Measurements from ENCODE around the gene S100A9. TPM values are rescaled to one million over a fixed set of nuclear protein-coding genes. Genes with fewer than 3 reads are reported as not detected.

The S100A9 gene
- total and polyA plus RNA-seq, 3 experiments from 2014 or later = 1.6 to 4.7 (median 2.3) TPM

GRCh38 chr1:153392258-153392657, 34.6 kb downstream of the S100A9 start:
- Mint-ChIP-seq H3K9me3 (no peaks in the 10 kb centered on the region), H3K4me3 (no peak overlapping the region), H3K27me3 (peaks cover 20 to 62% of the 10 kb centered on the region in 2 donors), H3K36me3 (no peaks in the 10 kb centered on the region), H3K4me1 (no peaks in the 10 kb centered on the region), H3K27ac (no peak overlapping the region)
- no peak for DNase-seq
- Histone ChIP-seq H3K4me1 (ENCODE audit: insufficient read depth, low read length) (no peaks in the 10 kb centered on the region), H3K4me3 (ENCODE audit: low read length) (no peak overlapping the region), H3K36me3 (ENCODE audit: insufficient read depth, low read length) (no peaks in the 10 kb centered on the region), H3K27me3 (ENCODE audit: insufficient read depth, low read length, poor library complexity, severe bottlenecking) (peaks cover 5% of the 10 kb centered on the region), H3K9me3 (ENCODE audit: low read length) (no peaks in the 10 kb centered on the region), H3K27ac (ENCODE audit: low read depth, low read length) (no peak overlapping the region)
- POLR2A ChIA-PET = no interaction called here
- CTCF ChIA-PET = no interaction called here

DNA sequence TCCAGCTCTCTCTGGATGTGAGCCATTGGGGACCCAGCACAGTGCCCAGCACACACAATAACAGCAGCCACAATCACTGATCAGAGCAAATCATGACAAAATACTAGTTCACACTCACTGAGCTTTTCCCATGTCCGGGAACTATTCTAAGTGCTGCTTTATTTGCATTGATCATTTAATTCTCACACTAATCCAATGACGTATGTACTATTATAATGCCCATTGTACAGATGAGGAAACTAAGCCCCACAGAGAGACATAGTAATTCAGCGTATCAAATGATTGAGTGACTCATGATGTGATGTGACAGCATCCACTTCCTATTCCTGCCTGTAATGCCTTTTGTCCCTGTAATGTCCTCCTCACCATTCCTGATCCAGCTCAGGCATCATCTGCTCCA, 35.2 kb downstream of the S100A9 start:
- no peaks in the 10 kb centered on the region for H3K4me1 ChIP-seq (ENCODE audit: insufficient read depth, low read length)
- H3K27ac ChIP-seq (ENCODE audit: low read depth, low read length) = no peak overlapping the region
- ChIA-PET POLR2A (no interaction called here), CTCF (no interaction called here)
- peaks cover 5% of the 10 kb centered on the region for H3K27me3 ChIP-seq (ENCODE audit: insufficient read depth, low read length, poor library complexity, severe bottlenecking)
- DNase-seq = no peak
- Mint-ChIP-seq H3K27me3 (peaks cover 21 to 61% of the 10 kb centered on the region in 2 donors), H3K4me3 (no peak overlapping the region), H3K36me3 (no peaks in the 10 kb centered on the region), H3K4me1 (no peaks in the 10 kb centered on the region), H3K9me3 (no peaks in the 10 kb centered on the region), H3K27ac (no peak overlapping the region)
- no peak overlapping the region for H3K4me3 ChIP-seq (ENCODE audit: low read length)
- no peaks in the 10 kb centered on the region for H3K36me3 ChIP-seq (ENCODE audit: insufficient read depth, low read length)
- no peaks in the 10 kb centered on the region for H3K9me3 ChIP-seq (ENCODE audit: low read length)

DNA sequence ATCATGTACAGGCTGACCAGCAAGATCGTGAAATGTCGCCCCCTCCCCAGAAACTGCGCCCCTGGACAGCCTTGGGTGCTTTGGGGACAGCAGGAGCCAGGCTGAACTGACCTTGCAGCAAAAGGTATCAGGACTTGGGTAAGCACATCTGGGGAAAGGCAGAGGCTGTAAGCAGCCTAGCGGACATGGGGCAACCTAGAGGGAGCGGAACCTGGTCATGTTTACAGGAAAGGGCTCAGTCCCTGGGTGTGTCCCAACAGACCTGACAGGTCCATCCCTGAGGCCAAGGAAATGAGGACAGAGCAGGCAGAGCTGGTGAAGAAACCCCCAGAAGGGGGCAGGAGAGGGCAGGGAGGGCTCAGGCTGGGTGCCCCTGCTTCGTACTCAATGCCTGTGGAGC, 36.3 kb downstream of the S100A9 start:
- no peak overlapping the region for H3K4me3 Mint-ChIP-seq

GRCh38 chr1:153394391-153394790, 36.7 kb downstream of the S100A9 start:
- H3K9me3 ChIP-seq (ENCODE audit: low read length) = no peaks in the 10 kb centered on the region
- no peak for DNase-seq
- ChIA-PET CTCF (no interaction called here), POLR2A (no interaction called here)
- H3K36me3 ChIP-seq (ENCODE audit: insufficient read depth, low read length) = no peaks in the 10 kb centered on the region
- peaks cover 24 to 65% of the 10 kb centered on the region in 2 donors for H3K27me3 Mint-ChIP-seq
- H3K27ac ChIP-seq (ENCODE audit: low read depth, low read length) = no peak overlapping the region
- H3K9me3 Mint-ChIP-seq = no peaks in the 10 kb centered on the region
- no peaks in the 10 kb centered on the region for H3K36me3 Mint-ChIP-seq
- H3K4me3 ChIP-seq (ENCODE audit: low read length) = no peak overlapping the region
- H3K4me1 Mint-ChIP-seq = no peaks in the 10 kb centered on the region
- H3K27me3 ChIP-seq (ENCODE audit: insufficient read depth, low read length, poor library complexity, severe bottlenecking) = peaks cover 5% of the 10 kb centered on the region
- no peak overlapping the region for H3K4me3 Mint-ChIP-seq
- H3K27ac Mint-ChIP-seq = no peak overlapping the region
- H3K4me1 ChIP-seq (ENCODE audit: insufficient read depth, low read length) = no peaks in the 10 kb centered on the region

More for the DNA sequence above, 36.3 kb downstream of the S100A9 start:
- Histone ChIP-seq H3K4me3 (ENCODE audit: low read length) (no peak overlapping the region), H3K27ac (ENCODE audit: low read depth, low read length) (no peak overlapping the region), H3K27me3 (ENCODE audit: insufficient read depth, low read length, poor library complexity, severe bottlenecking) (peaks cover 5% of the 10 kb centered on the region), H3K9me3 (ENCODE audit: low read length) (no peaks in the 10 kb centered on the region), H3K36me3 (ENCODE audit: insufficient read depth, low read length) (no peaks in the 10 kb centered on the region), H3K4me1 (ENCODE audit: insufficient read depth, low read length) (no peaks in the 10 kb centered on the region)
- no peaks in the 10 kb centered on the region for H3K36me3 Mint-ChIP-seq
- H3K27ac Mint-ChIP-seq = peak overlapping the region in 1 of 8 donors; percentile 74
- no peaks in the 10 kb centered on the region for H3K4me1 Mint-ChIP-seq
- peaks cover 23 to 66% of the 10 kb centered on the region in 2 donors for H3K27me3 Mint-ChIP-seq
- CTCF ChIA-PET = no interaction called here
- H3K9me3 Mint-ChIP-seq = no peaks in the 10 kb centered on the region
- DNase-seq = no peak
- POLR2A ChIA-PET = no interaction called here

- no peaks in the 10 kb centered on the region for H3K36me3 ChIP-seq (ENCODE audit: insufficient read depth, low read length)
- no peak overlapping the region for H3K27ac ChIP-seq (ENCODE audit: low read depth, low read length)
- H3K4me1 ChIP-seq (ENCODE audit: insufficient read depth, low read length) = no peaks in the 10 kb centered on the region
- no peak overlapping the region for H3K4me3 ChIP-seq (ENCODE audit: low read length)
- peaks cover 27 to 63% of the 10 kb centered on the region in 2 donors for H3K27me3 Mint-ChIP-seq
- H3K27ac Mint-ChIP-seq = peak overlapping the region in 1 of 8 donors; percentile 43
- POLR2A ChIA-PET = no interaction called here
- peaks cover 5% of the 10 kb centered on the region for H3K27me3 ChIP-seq (ENCODE audit: insufficient read depth, low read length, poor library complexity, severe bottlenecking)
- H3K9me3 ChIP-seq (ENCODE audit: low read length) = no peaks in the 10 kb centered on the region
- no peaks in the 10 kb centered on the region for H3K9me3 Mint-ChIP-seq
- no peaks in the 10 kb centered on the region for H3K4me1 Mint-ChIP-seq
- no peaks in the 10 kb centered on the region for H3K36me3 Mint-ChIP-seq
- no peak overlapping the region for H3K4me3 Mint-ChIP-seq
- CTCF ChIA-PET = no interaction called here
- DNase-seq = no peak
Measured at GRCh38 chr1:153395136-153395685, 37.6 kb downstream of the S100A9 start.

- Mint-ChIP-seq H3K4me3 (no peak overlapping the region), H3K9me3 (no peaks in the 10 kb centered on the region), H3K36me3 (no peaks in the 10 kb centered on the region), H3K4me1 (no peaks in the 10 kb centered on the region), H3K27me3 (peaks cover 26 to 63% of the 10 kb centered on the region in 2 donors), H3K27ac (no peak overlapping the region)
- Histone ChIP-seq H3K27ac (ENCODE audit: low read depth, low read length) (no peak overlapping the region), H3K9me3 (ENCODE audit: low read length) (no peaks in the 10 kb centered on the region), H3K4me3 (ENCODE audit: low read length) (no peak overlapping the region), H3K4me1 (ENCODE audit: insufficient read depth, low read length) (no peaks in the 10 kb centered on the region), H3K36me3 (ENCODE audit: insufficient read depth, low read length) (no peaks in the 10 kb centered on the region), H3K27me3 (ENCODE audit: insufficient read depth, low read length, poor library complexity, severe bottlenecking) (peaks cover 5% of the 10 kb centered on the region)
- ChIA-PET CTCF (no interaction called here), POLR2A (no interaction called here)
- no peak for DNase-seq
Measured at GRCh38 chr1:153395776-153396175, 38.1 kb downstream of the S100A9 start.

- Mint-ChIP-seq H3K4me1 (no peaks in the 10 kb centered on the region), H3K36me3 (no peaks in the 10 kb centered on the region), H3K9me3 (no peaks in the 10 kb centered on the region), H3K4me3 (no peak overlapping the region), H3K27ac (peak overlapping the region in 1 of 8 donors; percentile 52), H3K27me3 (peaks cover 23 to 60% of the 10 kb centered on the region in 2 donors)
- Histone ChIP-seq H3K36me3 (ENCODE audit: insufficient read depth, low read length) (no peaks in the 10 kb centered on the region), H3K4me1 (ENCODE audit: insufficient read depth, low read length) (no peaks in the 10 kb centered on the region), H3K9me3 (ENCODE audit: low read length) (no peaks in the 10 kb centered on the region), H3K27ac (ENCODE audit: low read depth, low read length) (no peak overlapping the region), H3K27me3 (ENCODE audit: insufficient read depth, low read length, poor library complexity, severe bottlenecking) (peaks cover 5% of the 10 kb centered on the region), H3K4me3 (ENCODE audit: low read length) (no peak overlapping the region)
- no peak for DNase-seq
- ChIA-PET CTCF (no interaction called here), POLR2A (no interaction called here)
Measured at GRCh38 chr1:153396461-153396860, 38.8 kb downstream of the S100A9 start.

DNA sequence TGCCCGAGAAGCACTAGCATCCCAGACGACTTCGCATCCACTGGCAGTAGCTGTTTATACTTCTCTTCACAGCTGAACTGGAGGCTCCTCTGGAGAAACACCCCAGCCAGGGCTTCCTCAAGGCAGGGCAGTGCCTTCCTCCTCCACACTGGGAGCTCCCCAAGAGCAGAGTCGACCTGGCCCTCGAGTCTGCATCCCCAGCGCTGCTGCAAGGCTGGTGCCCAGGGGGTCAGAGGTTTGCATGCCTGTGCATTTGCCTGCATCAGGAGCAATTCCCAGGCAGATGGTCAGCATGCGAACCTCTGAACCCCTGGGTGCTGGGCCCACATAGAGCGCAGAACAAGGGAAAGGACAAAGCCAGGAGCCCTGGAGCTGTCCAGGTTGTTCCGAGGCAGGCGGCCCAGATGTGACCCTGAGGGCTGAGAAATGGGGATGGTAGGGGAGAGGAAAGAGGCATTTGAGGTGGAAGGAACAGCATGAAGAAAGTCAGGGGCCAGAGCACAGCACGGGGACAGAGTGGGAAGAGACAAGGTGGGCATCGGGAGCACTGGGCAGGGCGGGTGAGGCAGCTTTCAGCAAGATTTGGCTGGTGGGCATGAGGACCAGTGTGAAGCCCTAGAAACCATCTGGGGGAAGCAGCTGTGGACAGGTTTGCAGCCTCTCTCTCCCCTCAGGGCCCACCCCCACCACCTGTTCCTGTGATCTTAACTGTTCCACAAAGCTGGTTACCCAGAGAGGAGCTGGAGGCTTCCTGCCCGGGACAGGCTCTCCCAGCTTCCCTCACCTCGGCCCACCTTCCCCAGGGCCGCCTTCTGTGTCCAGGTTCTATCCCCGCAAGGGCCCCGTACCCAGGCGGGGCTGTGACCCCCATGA, 39.6 kb downstream of the S100A9 start:
- Histone ChIP-seq H3K27ac (ENCODE audit: low read depth, low read length) (no peak overlapping the region), H3K9me3 (ENCODE audit: low read length) (no peaks in the 10 kb centered on the region), H3K4me1 (ENCODE audit: insufficient read depth, low read length) (no peaks in the 10 kb centered on the region), H3K4me3 (ENCODE audit: low read length) (no peak overlapping the region), H3K27me3 (ENCODE audit: insufficient read depth, low read length, poor library complexity, severe bottlenecking) (peaks cover 5% of the 10 kb centered on the region), H3K36me3 (ENCODE audit: insufficient read depth, low read length) (no peaks in the 10 kb centered on the region)
- DNase-seq = no peak
- Mint-ChIP-seq H3K4me1 (no peaks in the 10 kb centered on the region), H3K36me3 (no peaks in the 10 kb centered on the region), H3K4me3 (no peak overlapping the region), H3K9me3 (no peaks in the 10 kb centered on the region), H3K27ac (no peak overlapping the region), H3K27me3 (peaks cover 23 to 54% of the 10 kb centered on the region in 2 donors)
- ChIA-PET CTCF (no interaction called here), POLR2A (no interaction called here)
